Measurements from ENCODE around the gene GOLGA3.
"Not testable (repeated sequence)": the region's sequence is repeated elsewhere in the genome, so short reads cannot be mapped to it uniquely, and the experiment has no call there.

The GOLGA3 gene

DNA sequence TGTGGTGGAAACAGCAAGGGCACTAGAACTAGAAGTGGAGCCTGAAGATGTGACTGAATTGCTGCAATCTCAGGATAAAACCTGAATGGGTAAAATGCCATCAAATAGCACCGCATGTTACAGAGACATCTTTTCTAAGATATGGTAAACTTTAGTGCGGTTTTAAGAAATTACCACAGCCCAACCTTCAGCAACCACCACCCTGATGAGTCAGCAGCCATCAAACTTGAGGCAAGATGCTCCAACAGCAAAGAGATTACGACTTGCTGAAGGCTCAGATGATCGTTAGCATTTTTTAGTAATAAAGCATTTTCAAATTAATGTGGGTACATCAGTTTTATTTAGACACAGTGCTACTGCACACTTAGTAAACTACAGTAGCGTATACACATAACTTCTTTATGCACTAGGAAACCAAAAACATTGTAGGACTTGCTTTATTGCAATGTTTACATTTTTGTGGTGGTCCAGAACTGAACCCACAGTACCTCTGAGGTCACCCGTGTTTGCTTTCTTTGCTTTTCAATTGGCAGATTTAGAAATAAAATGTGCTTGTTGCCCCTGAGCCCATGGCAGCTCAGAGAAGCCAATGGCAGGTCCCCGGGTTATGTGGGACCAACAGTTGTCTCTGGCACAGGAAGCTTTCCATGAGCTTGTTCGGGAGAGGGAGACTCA lies 15.9 kb downstream of the GOLGA3 start:
- no peak for DNase-seq (ENCODE audit: low read depth in 2 of 2)

DNA sequence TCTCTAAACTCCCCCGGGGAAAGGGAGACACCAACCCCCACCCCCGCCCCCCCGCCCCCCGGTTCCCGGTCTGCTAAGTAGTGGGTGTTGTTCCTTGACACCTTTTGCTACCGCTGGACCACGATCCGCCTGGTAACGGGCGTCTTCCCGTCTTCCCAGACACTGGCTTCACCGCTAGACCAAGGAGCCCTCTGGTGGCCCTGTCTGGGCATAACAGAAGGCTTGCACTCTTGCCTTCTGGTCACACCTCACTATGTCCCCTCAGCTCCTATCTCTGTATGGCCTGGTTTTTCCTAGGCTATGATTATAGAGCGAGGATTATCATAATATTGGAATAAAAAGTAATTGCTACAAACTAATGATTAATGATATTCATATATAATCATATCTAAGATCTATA lies 19.3 kb downstream of the GOLGA3 start:
- DNase-seq (ENCODE audit: low read depth in 2 of 2), result not testable (repeated sequence)

DNA sequence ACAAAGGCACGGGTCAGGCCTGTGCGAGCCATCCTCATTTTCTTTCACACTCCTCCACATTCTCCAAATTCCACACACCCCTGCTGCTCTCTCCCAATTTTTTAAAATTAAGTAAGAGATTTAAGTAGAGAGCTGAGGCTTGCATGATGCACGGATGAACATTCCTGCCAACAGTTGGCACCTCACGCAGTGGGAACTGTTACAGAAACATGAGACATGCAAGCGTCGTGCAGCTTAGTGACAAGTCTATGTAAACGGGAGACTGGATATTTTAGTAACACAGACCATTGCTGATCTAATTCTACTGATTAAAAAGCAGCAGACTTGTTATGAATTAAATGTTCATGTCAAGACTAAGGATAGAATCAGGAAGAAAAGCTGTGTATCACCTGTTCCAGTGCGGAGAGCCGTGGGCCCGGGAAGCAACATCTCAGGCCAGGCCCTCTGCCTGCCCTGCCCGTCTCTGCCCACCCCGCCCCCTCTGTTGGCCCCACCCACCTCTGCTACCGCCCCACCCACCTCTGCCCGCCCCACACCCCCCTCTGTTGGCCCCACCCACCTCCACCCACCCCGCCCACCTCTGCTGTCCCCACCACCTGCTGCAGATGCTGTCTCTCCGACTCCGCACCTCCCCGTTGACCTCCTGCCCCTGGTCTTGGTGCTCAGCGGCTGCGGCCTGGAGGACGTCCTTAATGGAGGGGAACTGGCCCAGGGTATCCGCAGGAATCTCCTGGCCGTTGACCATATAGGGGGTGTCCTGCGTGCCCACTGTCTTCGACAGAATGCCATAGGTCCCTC lies 21.2 kb downstream of the GOLGA3 start:
- no peak for DNase-seq (ENCODE audit: low read depth in 2 of 2)

DNA sequence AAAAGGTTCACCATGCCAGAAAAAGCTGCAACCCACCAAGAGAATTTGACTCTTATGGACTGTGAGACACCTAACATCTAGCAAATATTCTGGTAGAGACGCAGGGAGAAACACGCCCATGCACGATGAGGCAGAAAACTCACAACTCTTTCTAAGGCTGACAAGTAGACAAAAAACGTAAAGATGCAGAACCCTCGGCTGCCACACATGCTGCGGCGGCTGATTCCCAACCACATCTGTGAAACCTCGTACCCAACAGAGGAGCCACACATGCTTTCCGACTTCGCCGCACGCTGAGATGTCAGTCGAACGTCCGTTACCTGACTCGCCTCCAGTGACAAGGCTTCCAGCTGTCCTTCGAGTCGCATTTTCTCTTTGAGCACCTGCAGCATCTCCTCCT lies 21.8 kb downstream of the GOLGA3 start:
- no peak for DNase-seq (ENCODE audit: low read depth in 2 of 2)

DNA sequence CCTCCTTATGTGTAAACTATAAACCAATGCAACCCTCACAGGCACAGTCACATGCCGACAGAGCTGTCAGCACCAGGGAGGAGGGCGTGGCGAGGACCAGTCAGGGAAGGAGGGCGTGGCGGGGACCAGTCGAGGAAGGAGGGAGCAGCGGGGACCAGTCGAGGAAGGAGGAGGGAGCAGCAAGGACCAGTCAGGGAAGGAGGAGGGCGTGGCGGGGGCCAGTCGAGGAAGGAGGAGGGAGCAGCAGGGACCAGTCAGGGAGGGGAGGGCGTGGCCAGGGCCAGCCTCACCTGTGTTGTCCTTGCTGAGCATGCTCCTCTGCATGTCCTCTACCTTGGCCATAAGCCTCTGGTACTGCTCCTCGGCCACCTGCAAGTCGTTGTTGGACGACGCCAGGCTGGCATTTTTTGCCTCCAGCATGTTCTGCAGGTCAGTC lies 24.2 kb downstream of the GOLGA3 start:
- DNase-seq (ENCODE audit: low read depth in 2 of 2), result no peak

DNA sequence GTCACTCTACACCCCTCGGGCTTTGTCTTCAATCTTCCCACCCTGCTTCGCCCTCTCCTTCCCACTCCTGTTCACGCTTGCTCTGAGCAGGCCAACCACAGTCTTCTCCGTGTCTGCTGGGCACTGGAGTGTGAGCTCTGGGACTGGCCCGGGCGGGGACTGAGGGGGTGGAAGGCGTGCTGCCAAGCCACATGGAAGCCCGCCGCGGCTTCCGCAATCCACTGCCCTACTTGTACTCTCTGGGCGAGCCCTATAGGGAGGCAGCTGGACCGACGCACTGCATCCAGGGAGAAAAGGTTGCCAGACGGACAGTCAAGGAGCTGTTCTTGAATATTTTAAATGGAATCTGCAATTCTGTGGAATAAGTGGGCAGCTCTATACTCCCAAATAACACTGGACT lies 24.8 kb downstream of the GOLGA3 start:
- DNase-seq (ENCODE audit: low read depth in 2 of 2), result no peak

DNA sequence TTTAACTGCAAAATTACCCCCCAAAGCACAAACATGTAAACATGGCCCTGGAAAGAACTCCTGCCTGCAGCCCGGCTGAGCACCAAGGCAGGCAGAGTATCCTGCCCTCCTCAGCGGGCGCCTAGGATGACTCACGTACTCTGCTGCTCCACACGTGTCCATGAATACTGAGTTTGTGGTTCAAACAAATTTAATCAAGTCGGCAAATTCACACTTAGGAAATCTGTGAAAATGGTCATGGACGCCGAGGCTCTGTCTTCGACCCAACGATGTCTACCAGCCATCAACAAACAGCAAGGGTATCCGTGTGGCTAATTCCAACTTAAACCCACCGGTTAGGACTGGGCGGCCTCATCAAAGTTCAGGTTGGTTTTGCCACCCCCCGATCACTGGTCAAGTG lies 25.5 kb downstream of the GOLGA3 start:
- no peak for DNase-seq (ENCODE audit: low read depth in 2 of 2)

DNA sequence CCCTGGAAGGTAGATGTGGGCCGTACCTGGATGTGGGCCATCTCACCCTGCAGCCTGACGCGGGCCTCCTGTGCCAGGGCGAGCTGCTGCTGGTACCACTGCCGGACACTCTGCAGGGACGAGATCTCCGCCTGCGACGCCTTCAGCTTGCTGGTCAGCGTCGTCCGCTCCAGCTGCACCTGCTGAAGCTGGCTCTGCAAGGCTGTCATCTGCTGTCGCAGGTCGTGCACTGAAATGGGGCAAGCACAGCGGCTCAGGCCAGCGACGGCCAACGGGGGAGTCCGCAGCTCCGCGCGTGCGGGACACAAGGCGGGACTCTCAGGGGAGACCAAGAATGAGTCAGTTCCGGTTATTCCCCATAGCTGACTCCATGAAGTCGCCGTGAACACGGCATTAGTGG lies 26.9 kb downstream of the GOLGA3 start:
- no peak for DNase-seq (ENCODE audit: low read depth in 2 of 2)

DNA sequence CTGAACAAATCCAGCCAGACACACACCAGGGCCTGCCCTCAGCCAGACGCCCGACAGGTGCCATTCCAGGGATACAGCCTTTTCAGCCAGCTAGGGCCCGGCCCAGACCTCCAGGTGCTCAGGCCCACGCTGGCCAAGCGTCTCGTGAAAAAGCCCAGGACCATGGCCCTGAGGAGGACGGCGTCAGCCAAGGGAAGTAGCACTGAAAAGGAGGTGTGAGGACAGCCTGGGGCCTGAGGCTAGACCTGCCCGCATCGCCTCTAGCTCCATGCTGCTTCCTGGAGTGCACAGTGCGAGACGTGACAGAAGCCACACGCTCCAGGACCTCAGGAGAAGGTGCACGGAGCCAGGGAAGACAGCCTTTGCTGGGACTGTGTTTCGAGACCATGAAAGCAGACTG lies 29.8 kb downstream of the GOLGA3 start:
- DNase-seq (ENCODE audit: low read depth in 2 of 2), result no peak

DNA sequence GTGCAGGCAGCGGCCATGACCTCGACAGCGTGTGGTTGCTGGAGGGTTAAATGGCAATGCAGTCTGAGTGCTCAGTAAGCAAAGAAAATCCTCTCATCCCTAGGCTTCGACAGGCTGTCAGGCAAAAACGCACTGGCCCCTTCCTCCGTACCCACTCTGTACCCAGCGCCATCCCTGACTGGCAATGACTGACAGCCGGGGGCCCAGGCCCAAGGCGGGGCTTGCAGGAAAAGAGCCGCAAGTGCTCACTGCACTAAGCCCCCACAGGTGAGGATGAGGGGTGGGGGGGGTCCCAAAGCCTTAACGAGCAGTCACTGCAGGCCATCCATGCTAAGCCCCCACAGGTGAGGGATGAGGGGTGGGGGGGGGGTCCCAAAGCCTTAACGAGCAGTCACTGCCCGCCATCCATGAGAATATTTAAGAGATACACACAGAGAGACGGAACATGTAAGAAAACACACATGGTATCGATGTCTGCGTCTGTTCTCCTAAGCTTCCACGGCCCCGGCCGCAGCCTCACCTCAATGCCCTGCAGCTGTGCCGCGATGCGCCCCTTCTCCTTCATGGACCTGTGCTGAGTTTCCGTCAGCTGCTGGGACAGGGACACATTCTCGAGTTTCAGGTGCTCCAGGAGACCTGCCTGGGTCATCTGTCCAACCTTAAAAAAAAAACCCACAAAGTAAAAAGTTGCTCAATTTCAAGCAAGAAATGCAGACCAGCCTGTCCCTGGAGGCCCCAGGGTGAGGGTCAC lies 30.7 kb downstream of the GOLGA3 start:
- no peak for DNase-seq (ENCODE audit: low read depth in 2 of 2)

DNA sequence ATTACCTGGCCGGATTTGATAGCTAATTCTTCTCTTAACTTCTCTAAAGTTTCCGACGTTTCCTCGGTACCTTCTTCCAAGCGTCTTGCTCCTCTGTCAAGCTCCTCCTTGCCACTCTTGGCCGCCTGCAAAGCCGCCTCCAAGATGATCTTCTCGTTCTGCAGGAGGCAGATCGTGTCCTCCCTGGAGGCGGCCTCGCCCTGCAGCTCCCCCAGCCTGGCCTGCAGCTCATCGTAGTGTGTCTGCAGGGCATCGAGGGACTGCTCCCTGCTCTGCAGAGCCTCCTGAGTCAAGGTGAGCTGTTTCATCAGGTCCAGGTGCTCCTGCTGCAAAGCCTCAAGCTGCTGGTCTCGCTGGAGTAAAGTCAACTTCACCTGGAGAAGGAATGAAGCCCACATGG lies 32.8 kb downstream of the GOLGA3 start:
- DNase-seq (ENCODE audit: low read depth in 2 of 2), result no peak

DNA sequence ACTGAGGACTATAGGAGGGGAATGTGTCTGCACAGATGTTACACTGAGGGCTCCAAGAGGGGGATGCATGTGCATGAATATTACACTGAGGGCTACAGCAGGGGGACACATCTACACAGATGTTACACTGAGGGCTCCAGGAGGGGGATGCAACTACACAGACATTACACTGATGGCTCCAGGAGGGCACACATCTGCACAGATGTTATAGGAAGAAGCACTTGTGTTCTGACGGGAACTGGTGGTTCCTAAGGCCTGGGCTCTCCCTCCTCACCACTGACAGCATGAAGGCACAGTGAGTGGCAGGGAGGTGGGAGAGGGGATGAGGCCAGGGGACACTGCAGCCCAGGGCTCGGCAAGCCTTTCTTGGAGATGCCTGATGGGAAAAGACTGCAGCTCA lies 36.7 kb downstream of the GOLGA3 start:
- DNase-seq (ENCODE audit: low read depth in 2 of 2), result not testable (repeated sequence)

DNA sequence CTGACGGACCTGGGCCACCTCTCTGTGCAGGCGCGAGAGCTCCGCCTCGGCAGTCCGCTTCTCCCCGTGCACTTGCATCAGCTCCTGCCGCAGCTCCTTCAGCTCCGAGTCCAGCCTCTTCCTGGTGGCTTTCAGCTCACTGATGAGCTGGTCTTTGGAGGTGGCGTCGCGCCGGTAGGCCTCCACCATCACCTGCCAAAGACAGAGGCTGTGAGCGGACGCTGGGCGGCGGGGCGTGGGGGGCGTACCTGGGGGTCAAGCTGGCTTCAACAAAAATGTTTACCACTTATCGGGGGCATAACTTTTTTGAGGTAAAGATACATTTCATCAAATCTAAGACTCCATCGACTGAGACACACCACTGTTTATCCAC lies 39.6 kb downstream of the GOLGA3 start:
- no peak for DNase-seq (ENCODE audit: low read depth in 2 of 2)

DNA sequence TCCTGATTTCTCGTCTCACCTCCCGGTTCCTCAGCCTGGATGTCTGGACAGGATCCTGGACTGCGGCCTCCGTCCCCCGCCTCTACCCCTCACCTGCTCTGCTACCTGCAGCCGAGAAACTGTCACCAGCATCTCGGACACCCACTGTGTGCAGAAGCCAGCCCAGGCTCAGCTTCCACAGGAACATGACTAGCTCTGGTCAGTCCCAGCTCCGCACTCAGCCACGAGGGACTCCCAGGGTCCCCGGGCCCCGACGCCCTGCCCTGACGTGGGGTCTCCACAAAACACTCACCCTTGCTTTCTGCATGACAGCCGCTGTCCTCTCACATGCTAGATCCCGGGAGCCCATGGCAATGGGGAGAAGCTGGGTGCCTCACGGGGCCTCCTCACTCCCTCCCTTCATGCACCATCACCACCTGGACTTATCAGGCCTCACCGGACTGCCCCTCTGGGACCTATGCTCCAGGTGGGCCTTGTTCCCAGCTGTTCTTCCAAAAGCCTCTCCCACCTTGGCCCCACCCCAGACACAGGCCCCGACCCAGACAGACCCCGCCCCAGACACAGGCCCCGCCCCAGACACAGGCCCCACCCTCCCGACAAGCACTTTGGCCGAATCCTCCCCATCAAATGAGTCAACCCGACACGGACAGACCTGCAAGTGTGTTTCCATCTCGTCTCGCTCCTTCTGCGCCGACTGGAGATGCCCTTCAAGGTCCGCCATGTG lies 40.1 kb downstream of the GOLGA3 start:
- DNase-seq (ENCODE audit: low read depth in 2 of 2), result no peak

DNA sequence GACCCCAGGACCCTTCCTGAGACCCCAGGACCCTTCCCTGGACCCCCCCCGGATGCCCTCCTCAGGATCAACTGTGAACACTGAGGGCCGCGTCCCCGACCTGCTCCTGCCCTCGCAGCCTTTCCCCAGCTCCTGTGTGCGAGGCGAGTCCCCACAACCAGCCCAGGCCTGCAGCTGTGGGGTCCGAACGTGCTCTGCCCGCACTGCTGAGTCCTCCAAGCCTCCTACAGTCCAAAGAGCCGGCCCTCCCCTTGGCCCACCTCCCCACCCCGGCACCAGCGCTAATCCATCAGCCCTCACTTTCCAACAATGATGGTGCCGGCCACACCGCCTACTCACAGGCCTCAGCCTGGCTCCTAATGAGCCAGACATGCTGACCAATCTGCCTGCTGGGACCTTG lies 40.8 kb downstream of the GOLGA3 start:
- DNase-seq (ENCODE audit: low read depth in 2 of 2), result no peak

DNA sequence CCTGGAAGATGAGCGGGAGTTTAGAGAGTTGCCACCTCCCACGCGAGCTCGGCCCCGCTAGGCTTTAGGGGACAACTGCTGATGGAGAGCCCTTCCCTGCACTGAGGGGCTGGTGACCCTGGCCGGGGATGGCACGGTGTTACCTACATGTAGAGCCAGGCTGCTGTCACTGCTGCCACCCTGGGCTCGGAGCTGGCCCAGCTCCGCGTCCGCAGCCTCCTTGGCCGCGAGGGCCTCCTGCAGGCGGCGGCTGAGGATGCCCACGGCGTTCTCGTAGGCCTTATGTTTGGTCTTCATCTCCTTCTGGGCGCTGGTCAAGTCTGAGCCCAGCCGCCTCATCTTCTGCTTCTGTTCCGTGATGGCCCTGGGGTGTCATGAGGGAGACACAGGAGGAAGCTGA lies 42.5 kb downstream of the GOLGA3 start:
- no peak for DNase-seq (ENCODE audit: low read depth in 2 of 2)

DNA sequence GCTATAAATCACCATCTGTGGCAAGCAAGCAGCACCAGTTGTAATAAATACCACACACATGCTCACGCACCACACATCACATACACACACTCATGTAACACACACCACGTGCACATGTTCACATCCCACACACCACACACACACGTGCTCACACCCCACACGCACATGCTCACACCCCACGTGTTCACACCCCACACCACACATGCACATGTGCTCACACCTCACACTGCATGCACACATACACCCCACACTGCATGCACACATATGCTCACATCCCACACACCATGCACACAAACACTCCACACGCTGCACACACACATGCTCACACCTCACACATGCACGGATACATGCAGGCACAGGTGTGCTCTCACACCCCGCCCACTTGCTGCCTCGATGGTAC lies 44.1 kb downstream of the GOLGA3 start:
- DNase-seq (ENCODE audit: low read depth in 2 of 2), result no peak

DNA sequence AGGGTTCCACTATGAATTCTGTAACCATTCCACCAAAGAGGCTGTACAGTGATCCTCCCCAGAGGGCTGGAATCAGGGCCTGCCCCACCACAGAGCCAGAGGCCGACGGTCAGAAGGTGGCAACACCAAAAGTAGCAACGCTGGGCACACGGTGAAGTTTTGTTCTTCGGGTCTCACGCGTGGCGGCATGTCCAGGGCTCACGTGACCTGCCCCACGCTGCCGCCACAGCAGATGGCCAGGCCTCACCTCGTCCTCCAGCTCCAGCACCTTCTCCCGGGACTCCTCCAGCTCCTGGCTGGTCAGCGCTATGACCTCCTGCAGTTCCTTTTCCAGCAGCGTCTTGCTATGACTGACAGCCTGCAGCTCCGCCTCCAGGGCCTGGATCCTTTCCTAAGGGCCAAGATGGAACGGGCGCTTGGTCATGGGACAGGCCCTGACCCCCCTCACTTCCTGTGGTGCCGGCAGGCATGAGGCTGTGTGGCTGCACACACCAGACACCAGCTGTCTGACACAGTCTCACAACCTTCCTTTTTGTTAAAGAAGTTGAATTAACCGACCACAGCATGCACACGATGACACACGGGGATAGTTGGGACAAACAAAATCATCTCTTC lies 44.6 kb downstream of the GOLGA3 start:
- DNase-seq (ENCODE audit: low read depth in 2 of 2), result no peak

DNA sequence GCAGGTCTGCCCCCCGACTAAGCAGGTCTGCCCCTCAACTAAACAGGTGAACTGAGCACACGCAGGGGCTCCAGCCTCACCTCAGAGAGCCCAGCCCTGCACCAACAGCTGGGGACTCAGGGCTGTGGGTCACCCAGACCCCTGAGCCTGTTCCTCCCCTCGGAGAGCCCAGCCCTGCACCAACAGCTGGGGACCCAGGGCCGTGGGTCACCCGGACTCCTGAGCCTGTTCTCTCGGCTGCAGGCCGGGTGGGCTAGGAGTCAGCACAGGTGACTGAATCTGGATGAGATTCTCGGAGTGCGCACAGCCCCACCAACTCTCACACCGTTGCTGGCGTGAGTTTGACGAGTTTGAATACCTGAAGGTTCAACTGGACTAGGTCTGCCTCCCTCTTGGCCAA lies 46.7 kb downstream of the GOLGA3 start:
- no peak for DNase-seq (ENCODE audit: low read depth in 2 of 2)

DNA sequence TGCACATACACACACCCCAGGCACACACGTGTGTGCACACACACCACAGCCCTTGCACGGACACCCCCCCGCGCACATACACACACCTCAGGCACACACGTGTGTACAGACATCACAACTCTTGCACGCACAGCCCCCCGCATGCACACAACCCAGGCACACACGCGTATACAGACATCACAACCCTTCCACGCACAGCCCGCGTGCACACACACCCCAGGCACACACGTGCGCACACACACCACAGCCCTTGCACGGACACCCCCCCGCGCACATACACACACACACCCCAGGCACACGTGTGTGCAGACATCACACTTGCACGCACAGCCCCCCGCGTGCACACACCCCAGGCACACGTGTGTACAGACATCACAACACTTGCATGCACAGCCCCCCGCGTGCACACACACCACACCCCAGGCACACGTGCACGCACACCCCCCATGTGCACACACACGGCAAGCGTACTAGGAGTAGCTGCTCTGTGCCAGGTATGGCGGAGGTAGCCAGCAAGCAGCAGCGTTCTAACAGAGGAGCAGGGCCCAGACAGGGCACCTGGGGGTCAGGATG lies 48.8 kb downstream of the GOLGA3 start:
- no peak for DNase-seq (ENCODE audit: low read depth in 2 of 2)

DNA sequence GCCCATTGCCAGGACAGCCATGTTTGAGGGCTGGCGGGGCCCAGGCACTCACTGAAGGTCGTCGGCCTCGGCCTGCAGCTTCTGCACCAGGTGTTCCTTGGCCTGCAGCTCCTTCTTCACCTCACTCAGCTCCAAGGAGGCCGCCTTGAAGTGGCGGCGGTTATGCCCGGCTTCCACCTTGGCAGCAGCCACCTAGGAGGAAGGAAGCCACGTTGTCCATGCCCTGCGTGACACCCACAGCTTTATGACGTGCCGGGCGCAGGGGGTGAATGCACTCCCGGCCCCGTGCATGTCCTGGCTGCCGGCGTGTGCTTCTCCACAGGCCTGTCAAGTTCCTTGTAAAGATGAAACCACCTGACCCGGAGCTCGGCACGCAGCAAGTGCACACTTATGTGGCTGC lies 51.1 kb downstream of the GOLGA3 start:
- DNase-seq (ENCODE audit: low read depth in 2 of 2), result no peak
